ENCODE results near the gene NFATC1. TPM values are rescaled to one million over a fixed set of nuclear protein-coding genes. Genes with fewer than 3 reads are reported as not detected.

NFATC1 gene
- total RNA-seq, 4 donors from 2014 or later: 0.79 to 4.8 (median 2.6) TPM

- H3K27ac ChIP-seq: peak overlapping the region in 2 of 4 donors; percentile 18 to 33
- no peak for TF ChIP-seq POLR2A (IDR thresholded peaks at IDR 0.05)
- TF ChIP-seq, protein P1, sequence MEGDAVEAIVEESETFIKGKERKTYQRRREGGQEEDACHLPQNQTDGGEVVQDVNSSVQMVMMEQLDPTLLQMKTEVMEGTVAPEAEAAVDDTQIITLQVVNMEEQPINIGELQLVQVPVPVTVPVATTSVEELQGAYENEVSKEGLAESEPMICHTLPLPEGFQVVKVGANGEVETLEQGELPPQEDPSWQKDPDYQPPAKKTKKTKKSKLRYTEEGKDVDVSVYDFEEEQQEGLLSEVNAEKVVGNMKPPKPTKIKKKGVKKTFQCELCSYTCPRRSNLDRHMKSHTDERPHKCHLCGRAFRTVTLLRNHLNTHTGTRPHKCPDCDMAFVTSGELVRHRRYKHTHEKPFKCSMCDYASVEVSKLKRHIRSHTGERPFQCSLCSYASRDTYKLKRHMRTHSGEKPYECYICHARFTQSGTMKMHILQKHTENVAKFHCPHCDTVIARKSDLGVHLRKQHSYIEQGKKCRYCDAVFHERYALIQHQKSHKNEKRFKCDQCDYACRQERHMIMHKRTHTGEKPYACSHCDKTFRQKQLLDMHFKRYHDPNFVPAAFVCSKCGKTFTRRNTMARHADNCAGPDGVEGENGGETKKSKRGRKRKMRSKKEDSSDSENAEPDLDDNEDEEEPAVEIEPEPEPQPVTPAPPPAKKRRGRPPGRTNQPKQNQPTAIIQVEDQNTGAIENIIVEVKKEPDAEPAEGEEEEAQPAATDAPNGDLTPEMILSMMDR (IDR thresholded peaks at IDR 0.05): no peak
- H3K4me1 ChIP-seq: peaks cover 2 to 15% (median 5%) of the 10 kb centered on the region in 3 donors
- H3K36me3 ChIP-seq: peaks cover 0 to 66% (median 6%) of the 10 kb centered on the region in 3 donors
- no peak for DNase-seq
- no peaks in the 10 kb centered on the region for H3K9me3 ChIP-seq
- H3K27me3 ChIP-seq: no peaks in the 10 kb centered on the region
- WGBS, 2 donors: 74 to 86% methylated on average over 7 to 10 of the region's 19 CpGs
- no peak overlapping the region for H3K4me3 ChIP-seq
- intact Hi-C loops (cut with DNase I): no loop called here
These were observed 57.4 kb downstream of the NFATC1 start for GRCh38 chr18:79452991-79453645.

DNA sequence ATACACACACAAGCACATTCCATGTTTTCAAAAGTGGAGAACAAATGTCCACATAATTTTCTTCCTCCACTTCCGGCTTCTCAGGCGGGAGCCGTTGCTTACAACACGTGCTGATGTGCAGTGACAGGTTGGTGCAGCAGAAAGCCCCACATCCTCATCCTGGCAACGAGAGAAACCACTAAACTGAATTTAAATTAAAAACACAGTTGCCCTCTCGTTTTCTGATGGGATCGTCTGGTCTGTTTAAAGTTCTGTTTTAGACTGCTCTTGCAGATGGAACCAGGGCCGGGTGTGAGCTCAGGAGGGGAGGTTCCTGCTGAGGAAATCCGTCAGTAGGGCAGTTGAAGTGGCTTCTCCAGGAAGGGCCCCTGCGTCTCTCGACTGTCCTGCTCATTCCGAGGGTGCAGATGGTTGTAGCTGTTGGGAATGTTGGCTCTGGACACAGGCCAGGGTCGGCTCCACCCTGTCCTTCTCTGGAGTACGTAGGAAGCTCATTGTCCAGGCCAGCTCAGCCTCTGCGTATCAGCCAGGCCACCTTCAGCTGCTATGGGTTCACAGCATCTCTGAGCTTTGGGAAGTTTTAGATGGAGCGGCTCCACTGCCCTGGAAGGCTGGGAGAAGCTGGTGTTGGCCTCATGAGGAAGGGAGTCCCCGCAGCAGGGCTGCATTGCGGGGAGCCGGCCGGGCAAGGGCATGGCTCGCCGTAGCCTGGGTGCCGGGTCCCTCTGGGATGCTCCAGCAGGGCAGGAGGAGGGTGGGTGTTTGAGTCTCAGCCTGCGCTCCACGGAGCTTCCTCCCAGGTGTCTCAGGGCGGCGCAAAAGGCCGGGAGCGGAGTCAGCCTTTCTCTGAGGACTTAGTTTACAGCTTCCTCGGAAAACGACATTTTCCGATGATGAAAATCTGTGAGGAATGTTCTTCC is 58.3 kb downstream of the NFATC1 start:
- peak overlapping the region in 2 of 4 donors; percentile 18 to 36 for H3K27ac ChIP-seq

DNA sequence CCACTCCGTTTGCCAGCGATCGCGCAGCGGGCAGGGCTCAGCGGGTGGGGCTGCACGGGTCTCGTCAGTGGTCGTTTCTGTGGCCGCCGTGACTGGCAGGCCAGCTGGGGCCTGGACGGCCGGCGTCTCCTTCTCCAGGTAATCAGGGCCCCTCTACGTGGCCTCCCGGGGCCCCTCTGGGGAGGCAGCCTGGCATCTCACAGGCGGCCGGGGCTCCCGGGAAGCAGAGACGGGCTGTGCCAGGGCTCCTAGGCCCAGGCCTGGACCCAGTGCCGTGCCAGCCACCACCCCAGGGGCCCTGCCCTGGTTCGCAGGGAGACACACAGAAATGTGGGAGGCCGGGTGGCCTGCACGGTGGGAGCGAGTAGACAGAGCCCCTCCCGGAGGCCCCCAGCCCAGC is 59.5 kb downstream of the NFATC1 start:
- Histone ChIP-seq H3K27ac (no peak overlapping the region), H3K36me3 (peaks cover 0 to 47% (median 6%) of the 10 kb centered on the region in 3 donors), H3K4me3 (no peak overlapping the region), H3K27me3 (no peaks in the 10 kb centered on the region), H3K4me1 (peaks cover 10 to 32% (median 17%) of the 10 kb centered on the region in 3 donors), H3K9me3 (no peaks in the 10 kb centered on the region)
- intact Hi-C loops (cut with DNase I): no loop called here
- WGBS, 2 donors: 86% methylated on average over 7 of the region's 26 CpGs; no CpG with 5 or more reads in 1 of the 2 donors
- DNase-seq: no peak
- TF ChIP-seq, protein P1 (IDR thresholded peaks at IDR 0.05): no peak
- no peak for TF ChIP-seq POLR2A (IDR thresholded peaks at IDR 0.05)

More for the DNA sequence above, 58.3 kb downstream of the NFATC1 start:
- intact Hi-C loops (cut with DNase I): no loop called here
- TF ChIP-seq, protein P1 (IDR thresholded peaks at IDR 0.05): no peak
- no peak for TF ChIP-seq POLR2A (IDR thresholded peaks at IDR 0.05)
- no peak for DNase-seq
- no peak overlapping the region for H3K4me3 ChIP-seq
- H3K36me3 ChIP-seq: peaks cover 0 to 56% (median 6%) of the 10 kb centered on the region in 3 donors
- peaks cover 10 to 24% (median 14%) of the 10 kb centered on the region in 3 donors for H3K4me1 ChIP-seq
- no peaks in the 10 kb centered on the region for H3K27me3 ChIP-seq
- no peaks in the 10 kb centered on the region for H3K9me3 ChIP-seq
- WGBS, 2 donors: 60 to 70% methylated on average over 10 to 18 of the region's 32 CpGs

DNA sequence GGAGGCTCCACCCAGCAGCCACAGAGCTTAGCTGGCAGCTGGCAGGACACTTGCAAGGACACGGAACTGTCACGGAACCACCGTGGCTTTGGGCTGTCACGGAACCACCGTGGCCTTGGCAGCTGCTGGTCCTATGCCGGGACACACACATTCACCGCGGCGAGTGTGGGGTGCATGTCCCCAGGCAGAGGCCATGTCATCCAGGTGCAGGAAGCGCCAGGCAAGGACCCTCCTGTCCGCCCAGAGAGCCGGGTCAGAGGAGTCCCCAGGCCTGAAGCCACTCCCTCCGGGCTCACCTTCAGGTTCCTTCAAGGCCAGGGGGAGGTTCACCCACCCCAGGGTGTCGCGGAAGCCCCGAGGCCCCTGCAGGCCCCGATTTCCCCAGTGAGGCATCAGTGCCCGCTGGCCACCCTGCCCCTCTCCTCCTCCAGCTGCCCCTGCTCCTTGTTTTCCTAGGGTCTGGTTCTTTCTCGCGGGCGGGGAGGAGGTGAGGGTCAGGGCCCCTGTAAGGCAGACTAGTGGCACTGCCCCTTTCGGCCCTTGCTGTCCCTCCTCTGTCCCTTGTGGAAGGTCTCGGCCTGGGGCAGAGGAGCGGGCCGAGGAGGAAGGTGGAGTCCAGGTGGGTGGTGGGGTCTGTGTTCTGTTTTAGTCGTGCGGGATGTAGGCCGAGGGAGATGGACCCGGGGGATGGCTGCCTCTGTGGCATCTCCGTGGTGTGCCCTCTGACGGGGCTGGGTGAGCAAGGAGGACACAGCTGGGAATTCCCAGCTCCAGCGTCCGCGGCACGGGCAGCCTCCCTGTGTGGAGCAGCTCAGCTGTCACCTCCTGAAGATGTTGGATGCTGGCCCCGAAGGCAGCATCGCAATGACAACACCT is 60.6 kb downstream of the NFATC1 start:
- H3K9me3 ChIP-seq: no peaks in the 10 kb centered on the region
- WGBS, 2 donors: 90% methylated on average over 8 of the region's 37 CpGs; no CpG with 5 or more reads in 1 of the 2 donors
- intact Hi-C loops (cut with DNase I): no loop called here
- H3K36me3 ChIP-seq: peaks cover 0 to 48% (median 6%) of the 10 kb centered on the region in 3 donors
- H3K4me1 ChIP-seq: peaks cover 10 to 32% (median 23%) of the 10 kb centered on the region in 3 donors
- no peak overlapping the region for H3K4me3 ChIP-seq
- no peak for DNase-seq
- no peaks in the 10 kb centered on the region for H3K27me3 ChIP-seq
- H3K27ac ChIP-seq: no peak overlapping the region
- TF ChIP-seq POLR2A (IDR thresholded peaks at IDR 0.05): no peak
- TF ChIP-seq, protein P1 (IDR thresholded peaks at IDR 0.05): no peak

Data from esophagus squamous epithelium (tissue), 5 donors.